ENCODE results near the gene PTOV1.

PTOV1 gene

GRCh38 chr19:49861541-49862378, 10.8 kb downstream of the PTOV1 start:
- CTCF ChIA-PET = interaction anchor here (1.4 kb wide), 1 partner anchor 274 kb away, joined by 4 read pairs; no protein-coding TSS in a partner anchor
- no peak overlapping the region for H3K4me3 ChIP-seq (ENCODE audit: low read depth, low read length)
- no peak for DNase-seq (ENCODE audit: low read depth, low spot score)
- TF ChIP-seq CTCF (IDR thresholded peaks at IDR 0.05; ENCODE audit: insufficient read depth, low read length, missing control alignments) = no peak
- POLR2A ChIA-PET = interaction anchor here (1.2 to 1.8 kb wide), 3 partner anchors 8 to 14 kb away, joined by 3 to 6 read pairs (median 5); partner anchors contain the start of gene PTOV1

DNA sequence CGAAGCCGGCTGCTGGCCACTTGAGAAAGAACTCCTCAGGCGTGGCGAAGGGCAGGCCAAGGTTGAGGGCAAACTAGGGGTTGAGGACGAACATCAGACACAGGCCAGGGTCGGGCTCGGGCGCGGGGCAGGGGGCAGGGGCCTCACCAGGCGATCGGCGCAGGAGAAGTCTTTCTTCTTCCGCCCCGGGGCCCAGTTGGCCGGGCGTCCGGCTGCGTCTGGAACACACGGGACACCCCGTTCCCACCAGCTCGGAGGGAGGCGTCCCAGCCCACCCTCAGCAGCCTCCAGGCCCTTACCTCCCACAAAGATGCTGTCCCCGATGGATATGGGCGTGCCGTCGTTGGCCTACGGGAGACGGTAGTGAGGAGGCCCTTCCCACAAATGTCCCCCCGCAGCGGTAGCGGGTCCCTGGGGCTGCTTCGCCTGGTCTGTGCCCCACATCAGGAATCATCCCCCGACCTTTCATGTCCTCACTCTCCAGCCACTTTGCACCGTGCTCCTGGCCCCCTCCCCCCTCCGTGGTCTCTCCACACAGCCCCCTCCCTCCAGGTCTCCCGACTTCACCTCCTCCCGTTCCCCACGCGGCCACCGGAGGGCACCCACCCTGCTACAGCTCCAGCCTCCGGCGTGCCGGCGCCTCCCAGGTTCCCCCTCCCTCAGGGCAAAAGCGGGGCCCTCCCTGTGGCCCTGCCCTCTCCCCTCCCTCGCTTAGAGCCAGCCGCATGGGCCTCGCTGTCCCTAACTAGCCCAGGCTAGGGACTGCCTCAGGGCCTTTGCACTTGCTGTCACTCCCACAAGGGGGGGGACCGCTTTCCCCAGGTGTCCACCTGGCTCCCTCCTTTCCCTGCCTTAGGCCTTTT, 11.7 kb downstream of the PTOV1 start:
- POLR2A ChIA-PET = interaction anchor here (1.2 to 1.8 kb wide), 3 partner anchors 12 to 15 kb away, joined by 3 to 6 read pairs (median 5); partner anchors contain the start of gene PTOV1
- CTCF ChIA-PET = interaction anchor here (1.2 to 1.4 kb wide), 2 partner anchors 53 to 274 kb away, joined by 3 to 4 read pairs; no protein-coding TSS in a partner anchor
- DNase-seq (ENCODE audit: low read depth, low spot score) = no peak
- peak; percentile 28 for TF ChIP-seq CTCF (IDR thresholded peaks at IDR 0.05; ENCODE audit: insufficient read depth, low read length, missing control alignments)
- H3K4me3 ChIP-seq (ENCODE audit: low read depth, low read length) = no peak overlapping the region

GRCh38 chr19:49863254-49863934, 12.4 kb downstream of the PTOV1 start:
- TF ChIP-seq CTCF (IDR thresholded peaks at IDR 0.05; ENCODE audit: insufficient read depth, low read length, missing control alignments) = no peak
- CTCF ChIA-PET = interaction anchor here (1.2 to 1.4 kb wide), 2 partner anchors 54 to 273 kb away, joined by 3 to 4 read pairs; no protein-coding TSS in a partner anchor
- POLR2A ChIA-PET = interaction anchor here (0.6 to 1.4 kb wide), 4 partner anchors 13 to 904 kb away, joined by 3 to 5 read pairs (median 4); no protein-coding TSS in a partner anchor
- H3K4me3 ChIP-seq (ENCODE audit: low read depth, low read length) = no peak overlapping the region
- no peak for DNase-seq (ENCODE audit: low read depth, low spot score)

- H3K4me3 ChIP-seq (ENCODE audit: low read depth, low read length) = no peak overlapping the region
- no peak for TF ChIP-seq CTCF (IDR thresholded peaks at IDR 0.05; ENCODE audit: insufficient read depth, low read length, missing control alignments)
- ChIA-PET POLR2A (interaction anchor here (1.0 to 1.4 kb wide), 2 partner anchors 14 to 16 kb away, joined by 3 to 4 read pairs; no protein-coding TSS in a partner anchor), CTCF (interaction anchor here (1.2 kb wide), 2 partner anchors 10 to 54 kb away, joined by 3 to 4 read pairs; no protein-coding TSS in a partner anchor)
- DNase-seq (ENCODE audit: low read depth, low spot score) = no peak
These were observed 13.0 kb downstream of the PTOV1 start for GRCh38 chr19:49863935-49864320.

DNA sequence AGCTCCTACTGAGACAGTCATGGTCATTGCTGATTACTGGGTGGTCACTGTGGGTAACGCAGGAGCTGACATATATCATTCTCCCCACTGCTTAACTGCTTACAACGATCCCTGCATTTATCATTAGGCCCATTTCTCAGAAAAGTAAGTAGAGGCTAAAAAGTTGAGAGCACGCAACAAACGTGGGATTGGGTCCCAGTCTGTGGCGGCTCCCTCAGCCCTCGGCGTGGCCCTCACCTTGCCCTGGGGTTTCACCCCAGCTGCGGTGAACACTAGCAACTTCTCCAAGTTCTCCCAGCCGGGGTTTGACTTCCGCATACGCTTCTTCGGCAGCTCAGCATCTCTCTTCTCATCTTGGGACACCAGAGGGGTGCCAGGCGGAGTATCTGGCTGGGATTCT, 13.9 kb downstream of the PTOV1 start:
- ChIA-PET POLR2A (interaction anchor here (0.6 to 2.4 kb wide), 3 partner anchors 14 to 97 kb away, joined by 4 to 10 read pairs (median 6); partner anchors contain the start of gene PTOV1), CTCF (interaction anchor here (0.8 to 1.2 kb wide), 2 partner anchors 10 to 11 kb away, joined by 3 to 4 read pairs; no protein-coding TSS in a partner anchor)
- no peak for DNase-seq (ENCODE audit: low read depth, low spot score)
- TF ChIP-seq CTCF (IDR thresholded peaks at IDR 0.05; ENCODE audit: insufficient read depth, low read length, missing control alignments) = no peak
- no peak overlapping the region; the same call in 1 of the 2 replicates for H3K4me3 ChIP-seq (ENCODE audit: low read depth, low read length)

Measured in AG04449 (cell line).